H9 (cell line): Measurements from ENCODE around the gene RAB29. TPM values are rescaled to one million over a fixed set of nuclear protein-coding genes. Genes with fewer than 3 reads are reported as not detected.

Source experiments
- DNase-seq: peaks from one replicate; pipeline ENCODE4 v3.0.0-alpha.2; 2017
- H2AFZ ChIP-seq: one replicate; pipeline ENCODE4 v1.6.1; 2013; ENCODE audit warnings: mild to moderate bottlenecking, low read length, control low read depth, moderate library complexity
- H2AK5ac ChIP-seq: 2 replicates; pipeline ENCODE4 v1.6.1; 2013; ENCODE audit warnings: low read length, control low read depth, mixed read lengths; ENCODE audit not compliant: insufficient read length
- H2BK120ac ChIP-seq: one replicate; pipeline ENCODE4 v1.6.1; 2013; ENCODE audit warnings: low read depth, mild to moderate bottlenecking, low read length, control low read depth, inconsistent platforms; ENCODE audit not compliant: poor library complexity, severe bottlenecking
- H2BK12ac ChIP-seq: 2 replicates; pipeline ENCODE4 v1.6.1; 2013; ENCODE audit warnings: low read length, control low read depth, mixed read lengths, low read depth; ENCODE audit not compliant: insufficient read length
- H2BK15ac ChIP-seq: 2 replicates; pipeline ENCODE4 v1.6.1; 2013; ENCODE audit warnings: low read depth, low read length, control low read depth
- H2BK20ac ChIP-seq: one replicate; pipeline ENCODE4 v1.6.1; 2013; ENCODE audit warnings: low read depth, mild to moderate bottlenecking, low read length, control low read depth, inconsistent platforms; ENCODE audit not compliant: poor library complexity, severe bottlenecking
- H2BK5ac ChIP-seq: 2 replicates; pipeline ENCODE4 v1.6.1; 2013; ENCODE audit warnings: low read length, control low read depth, mixed read lengths; ENCODE audit not compliant: insufficient read length
- H3K14ac ChIP-seq: 2 replicates; pipeline ENCODE4 v1.6.1; 2013; ENCODE audit warnings: low read length, control low read depth; ENCODE audit not compliant: insufficient read depth
- H3K18ac ChIP-seq: 2 replicates; pipeline ENCODE4 v1.6.1; 2013; ENCODE audit warnings: low read depth, mild to moderate bottlenecking, mixed read lengths, low read length, control low read depth; ENCODE audit not compliant: insufficient read length
- H3K23ac ChIP-seq: 2 replicates; pipeline ENCODE4 v1.6.1; 2013; ENCODE audit warnings: low read length, control low read depth, mixed read lengths, low read depth; ENCODE audit not compliant: insufficient read length
- H3K23me2 ChIP-seq: 2 replicates; pipeline ENCODE4 v1.6.1; 2013; ENCODE audit warnings: low read depth, mild to moderate bottlenecking, mixed read lengths, low read length, control low read depth; ENCODE audit not compliant: insufficient read length, poor library complexity, severe bottlenecking
- H3K27ac ChIP-seq: 2 replicates; pipeline ENCODE4 v1.5.1; 2013; ENCODE audit warnings: low read length, control low read depth, mixed read lengths, low read depth; ENCODE audit not compliant: insufficient read length
- H3K27me3 ChIP-seq: 2 replicates; pipeline ENCODE4 v1.6.1; 2013; ENCODE audit warnings: low read length, control low read depth, inconsistent platforms; ENCODE audit not compliant: insufficient read depth
- H3K4ac ChIP-seq: 2 replicates; pipeline ENCODE4 v1.6.1; 2013; ENCODE audit warnings: low read depth, mild to moderate bottlenecking, control low read depth, inconsistent platforms, low read length, moderate library complexity
- H3K4me1 ChIP-seq: 2 replicates; pipeline ENCODE4 v1.6.1; 2013; ENCODE audit warnings: low read length, control low read depth, inconsistent platforms; ENCODE audit not compliant: insufficient read depth
- H3K4me2 ChIP-seq: 2 replicates; pipeline ENCODE4 v1.6.1; 2013; ENCODE audit warnings: low read length, control low read depth, mixed read lengths; ENCODE audit not compliant: insufficient read length, insufficient read depth
- H3K56ac ChIP-seq: 2 replicates; pipeline ENCODE4 v1.6.1; 2013; ENCODE audit warnings: low read depth, mild to moderate bottlenecking, mixed read lengths, low read length, control low read depth; ENCODE audit not compliant: insufficient read length
- H3K79me1 ChIP-seq: 2 replicates; pipeline ENCODE4 v1.6.1; 2013; ENCODE audit warnings: low read depth, mild to moderate bottlenecking, moderate library complexity, low read length, control low read depth, inconsistent platforms; ENCODE audit not compliant: insufficient read depth, poor library complexity, severe bottlenecking
- H3K79me2 ChIP-seq: 2 replicates; pipeline ENCODE4 v1.6.1; 2013; ENCODE audit warnings: low read length, control low read depth, inconsistent platforms; ENCODE audit not compliant: insufficient read depth
- H3K9ac ChIP-seq: 2 replicates; pipeline ENCODE4 v1.6.1; 2013; ENCODE audit warnings: low read length, control low read depth, mixed read lengths; ENCODE audit not compliant: insufficient read length; ENCODE audit errors: extremely low read depth
- H3K9me3 ChIP-seq: one replicate; pipeline ENCODE4 v1.6.1; 2013; ENCODE audit warnings: low read depth, low read length, inconsistent platforms; ENCODE audit not compliant: control insufficient read depth
- H3T11ph ChIP-seq: one replicate; pipeline ENCODE4 v1.6.1; 2013; ENCODE audit warnings: mild to moderate bottlenecking, low read length, control low read depth, inconsistent platforms
- H4K20me1 ChIP-seq: one replicate; pipeline ENCODE4 v1.6.1; 2013; ENCODE audit not compliant: control insufficient read depth, insufficient read length, insufficient read depth
- H4K5ac ChIP-seq: 2 replicates; pipeline ENCODE4 v1.6.1; 2013; ENCODE audit warnings: low read depth, mild to moderate bottlenecking, mixed read lengths, low read length, control low read depth; ENCODE audit not compliant: insufficient read length
- H4K8ac ChIP-seq: replicated peaks from 2 replicates; pipeline ENCODE4 v1.6.1; 2013; ENCODE audit warnings: low read length, control low read depth, mixed read lengths, low read depth; ENCODE audit not compliant: insufficient read length
- H4K91ac ChIP-seq: 2 replicates; pipeline ENCODE4 v1.6.1; 2013; ENCODE audit warnings: low read depth, mild to moderate bottlenecking, moderate library complexity, mixed read lengths, low read length, control low read depth; ENCODE audit not compliant: insufficient read length
- H3K27ac Mint-ChIP-seq, 3 experiments: 2 replicates in 2 of 3; 3 replicates in 1 of 3; pipeline ENCODE4 v1.8.0; 2020 to 2021; ENCODE audit warnings: mixed read lengths in 3 of 3, mild to moderate bottlenecking in 1 of 3, moderate library complexity in 1 of 3
- H3K27me3 Mint-ChIP-seq: 2 replicates; pipeline ENCODE4 v1.8.0; 2021; ENCODE audit warnings: low read depth, mild to moderate bottlenecking, moderate library complexity, mixed read lengths
- H3K36me3 Mint-ChIP-seq, 3 experiments: 2 replicates in 2 of 3; 3 replicates in 1 of 3; pipeline ENCODE4 v1.8.0; 2020 to 2021; ENCODE audit warnings: low read depth in 3 of 3, mixed read lengths in 3 of 3; ENCODE audit not compliant: insufficient read depth in 1 of 3
- H3K4me1 Mint-ChIP-seq, 2 experiments: 2 replicates each; pipeline ENCODE4 v1.8.0; 2020; ENCODE audit warnings: mixed read lengths in 2 of 2
- H3K4me3 Mint-ChIP-seq, 2 experiments: 2 replicates in 1 of 2; 3 replicates in 1 of 2; pipeline ENCODE4 v1.8.0; 2020 to 2021; ENCODE audit warnings: mild to moderate bottlenecking in 2 of 2, mixed read lengths in 2 of 2, moderate library complexity in 1 of 2
- H3K9me3 Mint-ChIP-seq, 2 experiments: 2 replicates in 1 of 2; 3 replicates in 1 of 2; pipeline ENCODE4 v1.8.0; 2020; ENCODE audit warnings: mild to moderate bottlenecking in 2 of 2, mixed read lengths in 2 of 2, moderate library complexity in 1 of 2
- WGBS: extraction: QIAGEN DNeasy Blood & Tissue Kit; methylation state at CpG from one replicate; pipeline ENCODE4 v1.1.7; 2013; ENCODE audit warnings: missing lambda C conversion rate, low lambda C conversion rate, mixed read lengths; ENCODE audit not compliant: insufficient read length; ENCODE audit errors: extremely low coverage; 5-methylcytosine and 5-hydroxymethylcytosine counted together
- total RNA-seq: library from RNA; stranded (reverse); gene quantifications from 2 replicates; pipeline ENCODE4 v1.2.1, GENCODE V29; 2021
- TF ChIP-seq, protein P1 (sequence below): fragments of 200-600 bp; sonication (generic); conservative IDR thresholded peaks from 3 replicates; pipeline ENCODE4 v1.8.0; 2021; ENCODE audit warnings: antibody characterized with exemption, mild to moderate bottlenecking

RAB29 gene
- total RNA-seq, 1 experiment from 2014 or later: 4.2 TPM

DNA sequence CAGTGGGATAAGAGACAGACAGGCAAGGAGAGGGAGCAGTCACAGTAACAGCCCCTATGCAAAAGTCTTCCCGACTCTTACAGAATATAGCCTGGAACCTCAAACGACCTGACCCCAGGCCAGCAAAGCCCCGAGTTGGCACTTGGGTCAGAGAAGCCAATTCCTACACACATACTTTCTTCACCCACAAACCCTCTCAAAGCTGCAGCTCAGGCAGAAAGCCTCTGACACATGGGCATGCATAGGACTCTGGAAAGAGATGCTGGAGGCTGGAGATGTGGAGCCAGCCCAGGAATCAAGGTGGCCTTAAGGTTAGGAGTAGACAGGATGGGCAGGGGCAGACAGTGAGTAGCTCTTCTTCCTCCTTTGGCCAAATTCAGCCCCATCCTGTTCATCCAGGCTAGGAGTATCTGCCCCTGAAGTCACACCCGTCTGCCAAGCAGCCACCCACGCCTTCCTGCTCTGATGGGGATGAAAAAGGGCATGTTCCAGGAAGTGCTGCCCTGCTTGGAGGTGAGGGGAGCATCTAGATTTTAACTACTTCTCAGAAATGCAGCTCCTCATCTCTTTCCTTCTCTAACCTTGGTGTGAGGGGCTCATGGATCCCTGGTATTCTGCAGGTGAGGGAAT lies 29.9 kb upstream of the RAB29 start:
- Histone ChIP-seq H3K14ac (no peak overlapping the region), H2BK15ac (no peak overlapping the region), H2AK5ac (no peak overlapping the region), H3K23me2 (no peaks in the 10 kb centered on the region), H3K27ac (no peak overlapping the region), H3K4me1 (no peaks in the 10 kb centered on the region), H3K4ac (no peak overlapping the region), H3K79me1 (peaks cover 6% of the 10 kb centered on the region), H2AFZ (no peak overlapping the region), H2BK5ac (no peak overlapping the region), H3K9me3 (no peaks in the 10 kb centered on the region), H2BK120ac (no peak overlapping the region), H3K79me2 (no peaks in the 10 kb centered on the region), H4K91ac (no peak overlapping the region), H4K8ac (no peak overlapping the region), H3K27me3 (no peaks in the 10 kb centered on the region), H4K5ac (no peak overlapping the region), H4K20me1 (no peaks in the 10 kb centered on the region), H3K4me2 (no peak overlapping the region), H3K9ac (no peak overlapping the region), H3T11ph (no peak overlapping the region), H2BK12ac (no peak overlapping the region), H3K56ac (no peak overlapping the region), H3K23ac (no peak overlapping the region), H2BK20ac (no peak overlapping the region), H3K18ac (no peak overlapping the region)
- TF ChIP-seq, protein P1, sequence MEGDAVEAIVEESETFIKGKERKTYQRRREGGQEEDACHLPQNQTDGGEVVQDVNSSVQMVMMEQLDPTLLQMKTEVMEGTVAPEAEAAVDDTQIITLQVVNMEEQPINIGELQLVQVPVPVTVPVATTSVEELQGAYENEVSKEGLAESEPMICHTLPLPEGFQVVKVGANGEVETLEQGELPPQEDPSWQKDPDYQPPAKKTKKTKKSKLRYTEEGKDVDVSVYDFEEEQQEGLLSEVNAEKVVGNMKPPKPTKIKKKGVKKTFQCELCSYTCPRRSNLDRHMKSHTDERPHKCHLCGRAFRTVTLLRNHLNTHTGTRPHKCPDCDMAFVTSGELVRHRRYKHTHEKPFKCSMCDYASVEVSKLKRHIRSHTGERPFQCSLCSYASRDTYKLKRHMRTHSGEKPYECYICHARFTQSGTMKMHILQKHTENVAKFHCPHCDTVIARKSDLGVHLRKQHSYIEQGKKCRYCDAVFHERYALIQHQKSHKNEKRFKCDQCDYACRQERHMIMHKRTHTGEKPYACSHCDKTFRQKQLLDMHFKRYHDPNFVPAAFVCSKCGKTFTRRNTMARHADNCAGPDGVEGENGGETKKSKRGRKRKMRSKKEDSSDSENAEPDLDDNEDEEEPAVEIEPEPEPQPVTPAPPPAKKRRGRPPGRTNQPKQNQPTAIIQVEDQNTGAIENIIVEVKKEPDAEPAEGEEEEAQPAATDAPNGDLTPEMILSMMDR: no peak
- H3K27me3 Mint-ChIP-seq: no peaks in the 10 kb centered on the region
- WGBS: no CpG with 5 or more reads among the region's 5 CpGs
- peaks cover 15 to 21% of the 10 kb centered on the region in 2 experiments for H3K4me1 Mint-ChIP-seq
- no peak overlapping the region for H3K4me3 Mint-ChIP-seq
- peaks cover 24 to 32% (median 28%) of the 10 kb centered on the region in 3 experiments for H3K36me3 Mint-ChIP-seq
- no peaks in the 10 kb centered on the region for H3K9me3 Mint-ChIP-seq
- DNase-seq: no peak
- H3K27ac Mint-ChIP-seq: no peak overlapping the region; a peak in 1 of 7 replicates
